ENCODE data around the gene SGCE. TPM values are rescaled to one million over a fixed set of nuclear protein-coding genes. Genes with fewer than 3 reads are reported as not detected.

SGCE gene
- total RNA-seq, 1 donor from 2014 or later = 33.6 TPM

- Histone ChIP-seq H3K36me3 (ENCODE audit: control insufficient read depth, insufficient read depth, low read length) (no peaks in the 10 kb centered on the region), H3K27me3 (ENCODE audit: control insufficient read depth, insufficient read depth, low read length) (no peaks in the 10 kb centered on the region), H3K4me3 (ENCODE audit: low read depth, low read length) (no peak overlapping the region)
- no peak for DNase-seq (ENCODE audit: low read depth)
- TF ChIP-seq CTCF (IDR thresholded peaks at IDR 0.05; ENCODE audit: insufficient read depth, low read length, poor library complexity, severe bottlenecking) = no peak
Measured at GRCh38 chr7:94665426-94665825, 9.5 kb upstream of the SGCE start.

GRCh38 chr7:94664023-94664422, 8.1 kb upstream of the SGCE start:
- no peaks in the 10 kb centered on the region for H3K27me3 ChIP-seq (ENCODE audit: control insufficient read depth, insufficient read depth, low read length)
- DNase-seq (ENCODE audit: low read depth) = no peak
- H3K4me3 ChIP-seq (ENCODE audit: low read depth, low read length) = no peak overlapping the region
- H3K36me3 ChIP-seq (ENCODE audit: control insufficient read depth, insufficient read depth, low read length) = no peaks in the 10 kb centered on the region
- TF ChIP-seq CTCF (IDR thresholded peaks at IDR 0.05; ENCODE audit: insufficient read depth, low read length, poor library complexity, severe bottlenecking) = no peak

- H3K4me3 ChIP-seq (ENCODE audit: low read depth, low read length) = no peak overlapping the region
- no peaks in the 10 kb centered on the region for H3K36me3 ChIP-seq (ENCODE audit: control insufficient read depth, insufficient read depth, low read length)
- H3K27me3 ChIP-seq (ENCODE audit: control insufficient read depth, insufficient read depth, low read length) = no peaks in the 10 kb centered on the region
- TF ChIP-seq CTCF (IDR thresholded peaks at IDR 0.05; ENCODE audit: insufficient read depth, low read length, poor library complexity, severe bottlenecking) = no peak
- DNase-seq (ENCODE audit: low read depth) = no peak
Measured at GRCh38 chr7:94662548-94662947, 6.6 kb upstream of the SGCE start.

DNA sequence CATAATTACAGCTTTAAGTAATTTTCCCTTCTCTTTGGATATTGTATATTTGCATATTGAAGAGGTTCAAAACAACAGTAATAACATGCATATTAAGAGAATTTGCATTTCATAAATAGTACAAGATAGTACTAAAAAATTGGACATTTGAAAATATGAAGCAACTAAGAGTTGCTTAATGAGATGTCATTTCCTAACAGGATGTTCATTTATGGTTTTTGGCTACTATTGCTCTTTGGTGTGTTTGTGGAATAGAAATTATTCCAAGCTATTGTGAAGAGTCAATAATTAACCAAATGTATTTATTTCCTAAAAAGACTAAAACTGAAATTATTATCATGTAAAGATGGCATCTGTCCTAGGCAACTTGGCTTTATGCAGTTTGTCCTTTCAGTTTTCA, 4.1 kb upstream of the SGCE start:
- Histone ChIP-seq H3K27me3 (ENCODE audit: control insufficient read depth, insufficient read depth, low read length) (no peaks in the 10 kb centered on the region), H3K36me3 (ENCODE audit: control insufficient read depth, insufficient read depth, low read length) (no peaks in the 10 kb centered on the region), H3K4me3 (ENCODE audit: low read depth, low read length) (no peak overlapping the region)
- DNase-seq (ENCODE audit: low read depth) = no peak
- TF ChIP-seq CTCF (IDR thresholded peaks at IDR 0.05; ENCODE audit: insufficient read depth, low read length, poor library complexity, severe bottlenecking) = no peak

GRCh38 chr7:94658826-94659225, 2.9 kb upstream of the SGCE start:
- H3K36me3 ChIP-seq (ENCODE audit: control insufficient read depth, insufficient read depth, low read length) = no peaks in the 10 kb centered on the region
- H3K27me3 ChIP-seq (ENCODE audit: control insufficient read depth, insufficient read depth, low read length) = no peaks in the 10 kb centered on the region
- no peak overlapping the region for H3K4me3 ChIP-seq (ENCODE audit: low read depth, low read length)
- no peak for DNase-seq (ENCODE audit: low read depth)
- TF ChIP-seq CTCF (IDR thresholded peaks at IDR 0.05; ENCODE audit: insufficient read depth, low read length, poor library complexity, severe bottlenecking) = no peak

Data from kidney epithelial cell (primary cell).